ENCODE results near the gene INO80D.

DNA sequence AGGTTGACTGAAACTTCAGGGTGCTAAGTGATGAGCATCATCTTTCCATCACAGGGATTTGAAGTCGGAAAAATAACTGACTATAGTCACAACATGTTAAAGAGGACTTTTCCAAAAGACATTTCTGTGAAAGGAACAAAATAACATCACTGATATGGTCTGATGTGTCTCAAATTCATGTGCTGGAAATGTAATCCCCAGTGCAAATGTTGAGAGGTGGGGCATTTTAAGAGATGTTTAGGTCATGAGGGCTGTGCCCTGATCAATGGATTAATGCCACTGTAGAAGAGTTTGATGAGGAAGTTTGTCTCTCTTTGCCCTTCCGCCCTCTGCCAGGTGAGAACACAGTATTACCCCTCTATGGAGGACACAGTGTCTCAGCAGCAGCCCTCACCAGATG lies 95.9 kb downstream of the INO80D start:
- TF ChIP-seq ZNF8 (CRISPR knock-in tag; IDR thresholded peaks at IDR 0.05) (no peak), ZC3H10 (CRISPR knock-in tag; IDR thresholded peaks at IDR 0.05) (no peak), GLIS3 (CRISPR knock-in tag; IDR thresholded peaks at IDR 0.05) (no peak), OSR1 (CRISPR knock-in tag; IDR thresholded peaks at IDR 0.05) (no peak), ARNTL (CRISPR knock-in tag; IDR thresholded peaks at IDR 0.05; ENCODE audit: borderline replicate concordance, low read depth) (no peak), RARB (CRISPR knock-in tag; IDR thresholded peaks at IDR 0.05) (no peak), ISL1 (CRISPR knock-in tag; IDR thresholded peaks at IDR 0.05) (no peak), ZFP30 (CRISPR knock-in tag; IDR thresholded peaks at IDR 0.05) (no peak), SNAI2 (CRISPR knock-in tag; IDR thresholded peaks at IDR 0.05) (no peak), ZNF70 (CRISPR knock-in tag; IDR thresholded peaks at IDR 0.05) (no peak), ZNF565 (CRISPR knock-in tag; conservative IDR thresholded peaks at IDR 0.05; ENCODE audit: low read depth) (no peak)
- TF ChIP-seq, protein P1, sequence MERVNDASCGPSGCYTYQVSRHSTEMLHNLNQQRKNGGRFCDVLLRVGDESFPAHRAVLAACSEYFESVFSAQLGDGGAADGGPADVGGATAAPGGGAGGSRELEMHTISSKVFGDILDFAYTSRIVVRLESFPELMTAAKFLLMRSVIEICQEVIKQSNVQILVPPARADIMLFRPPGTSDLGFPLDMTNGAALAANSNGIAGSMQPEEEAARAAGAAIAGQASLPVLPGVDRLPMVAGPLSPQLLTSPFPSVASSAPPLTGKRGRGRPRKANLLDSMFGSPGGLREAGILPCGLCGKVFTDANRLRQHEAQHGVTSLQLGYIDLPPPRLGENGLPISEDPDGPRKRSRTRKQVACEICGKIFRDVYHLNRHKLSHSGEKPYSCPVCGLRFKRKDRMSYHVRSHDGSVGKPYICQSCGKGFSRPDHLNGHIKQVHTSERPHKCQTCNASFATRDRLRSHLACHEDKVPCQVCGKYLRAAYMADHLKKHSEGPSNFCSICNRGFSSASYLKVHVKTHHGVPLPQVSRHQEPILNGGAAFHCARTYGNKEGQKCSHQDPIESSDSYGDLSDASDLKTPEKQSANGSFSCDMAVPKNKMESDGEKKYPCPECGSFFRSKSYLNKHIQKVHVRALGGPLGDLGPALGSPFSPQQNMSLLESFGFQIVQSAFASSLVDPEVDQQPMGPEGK (CRISPR knock-in tag; IDR thresholded peaks at IDR 0.05; ENCODE audit: borderline replicate concordance) = no peak
- TF ChIP-seq, protein P2, sequence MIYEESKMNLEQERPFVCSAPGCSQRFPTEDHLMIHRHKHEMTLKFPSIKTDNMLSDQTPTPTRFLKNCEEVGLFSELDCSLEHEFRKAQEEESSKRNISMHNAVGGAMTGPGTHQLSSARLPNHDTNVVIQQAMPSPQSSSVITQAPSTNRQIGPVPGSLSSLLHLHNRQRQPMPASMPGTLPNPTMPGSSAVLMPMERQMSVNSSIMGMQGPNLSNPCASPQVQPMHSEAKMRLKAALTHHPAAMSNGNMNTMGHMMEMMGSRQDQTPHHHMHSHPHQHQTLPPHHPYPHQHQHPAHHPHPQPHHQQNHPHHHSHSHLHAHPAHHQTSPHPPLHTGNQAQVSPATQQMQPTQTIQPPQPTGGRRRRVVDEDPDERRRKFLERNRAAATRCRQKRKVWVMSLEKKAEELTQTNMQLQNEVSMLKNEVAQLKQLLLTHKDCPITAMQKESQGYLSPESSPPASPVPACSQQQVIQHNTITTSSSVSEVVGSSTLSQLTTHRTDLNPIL (CRISPR knock-in tag; IDR thresholded peaks at IDR 0.05; ENCODE audit: low read depth) = no peak
- TF ChIP-seq, protein P3, sequence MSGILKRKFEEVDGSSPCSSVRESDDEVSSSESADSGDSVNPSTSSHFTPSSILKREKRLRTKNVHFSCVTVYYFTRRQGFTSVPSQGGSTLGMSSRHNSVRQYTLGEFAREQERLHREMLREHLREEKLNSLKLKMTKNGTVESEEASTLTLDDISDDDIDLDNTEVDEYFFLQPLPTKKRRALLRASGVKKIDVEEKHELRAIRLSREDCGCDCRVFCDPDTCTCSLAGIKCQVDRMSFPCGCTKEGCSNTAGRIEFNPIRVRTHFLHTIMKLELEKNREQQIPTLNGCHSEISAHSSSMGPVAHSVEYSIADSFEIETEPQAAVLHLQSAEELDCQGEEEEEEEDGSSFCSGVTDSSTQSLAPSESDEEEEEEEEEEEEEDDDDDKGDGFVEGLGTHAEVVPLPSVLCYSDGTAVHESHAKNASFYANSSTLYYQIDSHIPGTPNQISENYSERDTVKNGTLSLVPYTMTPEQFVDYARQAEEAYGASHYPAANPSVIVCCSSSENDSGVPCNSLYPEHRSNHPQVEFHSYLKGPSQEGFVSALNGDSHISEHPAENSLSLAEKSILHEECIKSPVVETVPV (CRISPR knock-in tag; IDR thresholded peaks at IDR 0.05) = no peak

All from SK-N-SH treated with all-trans-retinoic acid at 6 μM for 48 hours (cell line).